NCI-H1694 (cell line): Measurements from ENCODE around the gene SCPEP1.

Experiments
- DNase-seq: peaks from one replicate; lab custom pipeline; 2025; lab: John Stamatoyannopoulos, UW

SCPEP1 gene

DNA sequence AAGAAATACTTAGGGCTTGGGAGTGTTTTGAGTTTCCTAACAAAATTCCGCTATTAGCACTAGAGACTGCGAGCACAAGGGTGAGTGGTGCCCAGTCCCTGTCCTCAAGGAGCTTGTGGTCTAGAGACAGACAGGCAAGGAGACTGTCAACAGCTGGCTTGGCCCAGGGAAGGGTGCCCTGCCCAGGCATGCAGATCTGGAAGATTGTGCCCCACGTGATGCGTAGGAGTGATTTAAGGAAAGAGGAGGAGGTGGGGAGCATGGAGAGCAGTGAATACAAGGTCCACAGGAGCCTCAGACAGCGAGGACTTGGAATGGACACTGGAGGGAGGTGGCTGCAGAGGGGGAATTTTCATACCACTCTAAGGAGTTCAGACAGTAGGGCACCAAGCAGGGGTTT, 25.0 kb downstream of the SCPEP1 start:
- DNase-seq: no peak

DNA sequence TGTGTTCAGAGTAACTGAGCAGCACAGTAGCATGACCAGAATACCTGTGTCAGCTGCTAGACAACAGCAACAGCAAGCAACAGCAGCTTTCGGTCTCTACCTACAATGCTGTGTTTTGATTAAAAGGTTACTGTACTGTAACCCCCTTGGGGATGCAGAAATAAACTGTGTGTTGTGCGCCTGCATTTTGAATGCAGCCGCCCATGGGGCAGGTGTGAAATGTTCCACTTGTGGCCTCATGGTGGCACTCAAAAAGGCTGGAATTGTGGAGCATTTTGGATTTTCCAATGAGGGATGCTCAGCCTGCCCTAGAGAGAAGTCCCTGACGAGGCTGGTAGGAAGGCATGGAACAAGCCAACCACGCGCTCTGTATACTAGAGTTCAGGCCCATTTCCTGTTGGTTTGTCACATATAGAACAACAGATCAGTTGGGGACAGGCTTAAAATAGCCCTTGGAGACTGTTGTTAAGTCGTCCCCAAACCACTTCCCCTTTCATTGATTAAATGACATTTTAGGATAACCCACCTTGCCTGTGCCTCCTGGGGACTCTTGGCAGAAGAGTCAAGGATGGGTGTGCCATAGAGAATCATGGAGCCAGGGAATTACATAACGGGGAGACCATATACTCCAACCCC, 27.1 kb downstream of the SCPEP1 start:
- peak; percentile 14 for DNase-seq

DNA sequence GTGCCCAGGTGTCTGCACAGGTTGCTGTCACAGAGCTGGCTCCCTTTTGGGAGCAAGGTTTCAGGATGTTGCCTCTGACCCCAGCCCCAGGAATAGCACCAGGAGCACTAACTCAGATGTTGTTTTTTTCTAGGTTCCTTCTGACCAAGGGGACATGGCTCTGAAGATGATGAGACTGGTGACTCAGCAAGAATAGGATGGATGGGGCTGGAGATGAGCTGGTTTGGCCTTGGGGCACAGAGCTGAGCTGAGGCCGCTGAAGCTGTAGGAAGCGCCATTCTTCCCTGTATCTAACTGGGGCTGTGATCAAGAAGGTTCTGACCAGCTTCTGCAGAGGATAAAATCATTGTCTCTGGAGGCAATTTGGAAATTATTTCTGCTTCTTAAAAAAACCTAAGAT, 28.1 kb downstream of the SCPEP1 start:
- DNase-seq: no peak

DNA sequence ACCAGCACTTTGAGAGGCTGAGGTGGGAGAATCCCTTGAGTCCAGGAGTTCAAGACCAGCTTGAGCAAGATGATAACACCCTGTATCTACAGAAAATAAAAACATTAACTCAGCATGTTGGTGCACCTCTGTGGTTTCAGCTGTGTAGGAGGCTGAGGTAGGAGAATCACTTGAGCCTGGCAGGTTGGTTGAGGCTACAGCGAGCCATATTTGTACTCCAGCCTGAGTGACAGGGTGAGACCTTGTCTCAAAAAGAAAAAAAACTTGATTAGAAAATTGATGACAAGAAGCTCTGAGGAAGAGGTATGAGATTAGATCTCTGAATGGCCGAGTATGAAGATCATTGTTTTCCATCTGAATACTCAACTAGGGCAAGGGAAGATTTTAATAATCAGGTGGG, 31.0 kb downstream of the SCPEP1 start:
- no peak for DNase-seq

DNA sequence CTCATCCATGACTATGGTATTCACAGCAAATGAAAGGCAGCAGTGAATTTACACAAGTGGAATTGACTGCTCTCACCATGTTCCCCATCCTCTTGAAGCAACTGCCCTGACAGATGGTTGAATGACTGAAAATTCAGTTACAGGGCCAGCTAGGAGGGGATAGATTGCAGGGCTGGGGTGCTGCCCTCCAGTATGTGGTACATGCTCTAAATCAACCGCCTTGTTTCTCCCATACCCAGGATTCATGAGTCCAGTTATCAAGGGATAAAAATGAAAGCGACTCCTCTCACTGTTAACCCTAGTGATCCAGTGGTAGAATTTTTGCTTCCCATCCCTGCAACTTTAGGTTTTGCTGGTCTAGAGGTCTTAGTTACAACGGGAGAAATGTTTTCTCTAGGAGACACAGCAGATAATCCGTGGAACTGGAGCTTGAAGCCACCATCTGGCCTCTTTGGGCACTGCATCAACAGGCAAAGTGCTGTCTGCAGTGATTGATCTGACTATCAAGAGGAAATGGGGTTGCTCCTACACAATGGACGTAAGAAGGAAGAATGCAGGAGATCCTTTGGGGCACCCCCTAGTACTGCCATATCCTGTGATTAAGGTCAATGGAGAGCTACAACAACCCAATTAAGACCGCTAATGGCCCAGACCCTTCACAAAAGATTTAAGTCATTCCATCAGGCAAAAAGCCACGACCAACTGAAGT, 32.0 kb downstream of the SCPEP1 start:
- DNase-seq: peak; percentile 81

DNA sequence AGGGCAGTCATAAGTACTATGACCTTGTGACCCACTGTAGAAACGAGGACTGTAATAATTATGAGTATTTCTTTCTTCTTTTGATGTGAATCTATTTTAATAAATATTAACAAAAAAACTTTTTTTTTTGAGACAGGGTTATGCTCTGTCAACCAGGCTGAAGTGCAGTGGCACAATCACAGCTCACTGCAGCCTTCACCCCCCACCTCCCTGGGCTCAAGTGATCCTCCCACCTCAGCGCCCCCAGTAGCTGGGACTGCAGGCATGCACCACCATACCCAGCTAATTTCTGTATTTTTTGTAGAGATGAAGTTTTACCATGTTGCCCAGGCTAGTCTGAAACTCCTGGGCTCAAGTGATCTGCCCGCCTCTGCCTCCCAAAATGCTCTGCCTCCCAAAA, 32.6 kb downstream of the SCPEP1 start:
- no peak for DNase-seq

DNA sequence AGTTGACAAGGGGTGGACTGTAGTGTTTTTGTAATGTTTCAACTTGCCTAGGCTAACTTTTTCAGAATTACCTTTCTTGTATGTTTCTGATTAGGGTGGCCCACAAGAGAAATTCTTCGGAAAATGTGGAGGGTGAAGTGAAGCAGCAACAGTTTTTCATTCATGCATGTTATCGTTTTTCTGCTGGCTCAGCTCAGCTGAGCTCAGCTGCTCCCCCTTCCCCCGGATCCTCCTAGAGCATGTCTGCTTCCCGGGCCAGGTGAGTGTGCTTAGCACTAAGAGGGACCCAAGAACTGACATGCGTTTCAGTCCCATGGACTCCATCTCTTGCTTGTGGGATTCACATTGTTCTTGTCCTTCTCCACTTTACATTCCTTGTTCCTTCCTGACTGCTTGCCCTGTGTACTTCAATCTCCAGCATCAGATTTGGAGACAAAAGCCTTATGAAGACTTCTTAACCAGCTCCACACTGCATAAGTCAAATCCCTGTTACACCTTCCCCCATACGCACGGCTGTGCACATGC, 33.6 kb downstream of the SCPEP1 start:
- DNase-seq: no peak

DNA sequence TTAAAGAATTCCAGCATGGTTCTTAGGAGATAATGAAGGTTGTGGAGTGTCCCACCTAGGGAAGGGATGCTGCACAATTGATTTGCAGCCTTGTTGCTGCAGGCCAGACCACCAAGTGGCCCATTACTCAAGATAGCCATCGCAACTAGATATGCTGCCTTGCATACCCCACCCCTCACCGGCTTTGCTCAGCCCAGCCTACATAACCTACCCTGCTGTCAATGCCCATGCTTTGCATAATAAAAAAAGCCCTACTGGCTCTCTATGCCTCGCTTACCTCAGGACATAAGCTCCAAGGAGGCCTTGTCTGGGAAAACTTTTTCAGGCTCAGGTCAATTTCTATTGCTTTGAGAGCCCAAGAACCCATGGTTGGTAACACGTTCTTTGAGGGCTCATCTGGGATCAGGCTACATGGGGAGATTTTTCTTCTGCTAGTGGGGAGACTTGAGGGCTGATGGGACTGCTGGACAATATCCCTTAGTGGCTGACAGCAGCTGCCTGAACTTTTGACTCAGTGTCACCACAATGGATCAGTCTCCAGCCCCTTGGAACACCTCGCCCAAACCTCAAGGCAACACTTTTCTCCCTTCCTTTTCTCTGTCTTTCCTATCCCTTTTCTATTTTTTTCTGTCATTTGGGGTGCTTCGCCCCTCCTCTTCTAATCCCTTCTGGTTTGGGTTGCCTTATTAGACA, 38.3 kb downstream of the SCPEP1 start:
- DNase-seq: no peak

DNA sequence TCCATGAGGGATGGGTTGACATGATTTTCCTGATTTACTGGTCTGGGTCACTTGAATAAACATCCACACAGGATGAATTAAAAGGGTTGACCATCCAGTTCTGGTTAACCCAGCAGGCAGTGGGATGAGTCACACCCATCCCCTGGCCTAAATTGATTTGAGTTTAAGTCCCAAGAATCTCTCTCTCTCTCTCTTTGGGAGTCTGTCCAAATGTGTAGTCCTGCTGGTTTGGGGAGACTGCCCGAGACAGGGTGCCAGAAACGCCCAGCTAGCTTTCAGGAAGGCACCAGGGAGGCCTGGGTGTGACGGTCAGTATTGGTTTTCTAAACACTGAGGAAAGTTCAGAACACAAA, 38.8 kb downstream of the SCPEP1 start:
- no peak for DNase-seq

DNA sequence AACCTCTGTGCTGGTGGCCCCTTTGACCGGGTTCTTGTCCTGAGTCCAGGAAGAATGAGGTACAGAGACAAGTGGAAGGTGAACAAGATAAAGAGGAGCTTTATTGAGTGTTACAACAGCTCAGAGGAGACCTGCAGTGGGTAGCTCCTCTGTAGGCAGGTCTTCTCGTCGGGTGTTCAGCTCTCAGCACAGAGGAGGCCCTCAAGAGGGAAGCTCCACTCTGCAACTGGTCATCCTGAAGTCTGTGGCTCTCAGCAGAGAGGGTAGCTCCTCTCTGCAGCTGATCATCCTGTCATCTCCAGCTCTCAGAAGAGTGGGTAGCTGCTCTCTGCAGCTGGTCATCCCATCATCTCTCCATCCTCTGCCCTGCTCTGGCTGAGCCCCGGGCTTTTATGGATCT, 39.7 kb downstream of the SCPEP1 start:
- no peak for DNase-seq

DNA sequence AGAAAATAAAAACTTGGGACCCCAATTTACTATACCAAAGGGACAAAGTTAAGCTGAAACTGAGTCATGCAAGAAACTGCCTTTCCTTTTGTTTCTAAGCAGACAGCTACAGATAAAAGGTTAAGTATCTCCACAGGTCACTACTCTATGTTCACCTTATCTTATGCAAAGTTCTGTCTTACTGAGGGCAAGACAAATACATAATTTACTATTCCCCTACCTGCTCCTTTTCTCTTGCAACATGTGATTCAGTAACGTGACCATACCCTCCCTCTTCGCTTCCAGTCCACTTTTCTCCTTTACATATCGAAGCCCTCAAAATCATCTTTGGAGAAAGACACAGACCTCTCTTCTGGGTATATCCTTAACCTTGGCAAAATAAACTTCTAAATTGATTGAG, 42.3 kb downstream of the SCPEP1 start:
- DNase-seq: no peak

DNA sequence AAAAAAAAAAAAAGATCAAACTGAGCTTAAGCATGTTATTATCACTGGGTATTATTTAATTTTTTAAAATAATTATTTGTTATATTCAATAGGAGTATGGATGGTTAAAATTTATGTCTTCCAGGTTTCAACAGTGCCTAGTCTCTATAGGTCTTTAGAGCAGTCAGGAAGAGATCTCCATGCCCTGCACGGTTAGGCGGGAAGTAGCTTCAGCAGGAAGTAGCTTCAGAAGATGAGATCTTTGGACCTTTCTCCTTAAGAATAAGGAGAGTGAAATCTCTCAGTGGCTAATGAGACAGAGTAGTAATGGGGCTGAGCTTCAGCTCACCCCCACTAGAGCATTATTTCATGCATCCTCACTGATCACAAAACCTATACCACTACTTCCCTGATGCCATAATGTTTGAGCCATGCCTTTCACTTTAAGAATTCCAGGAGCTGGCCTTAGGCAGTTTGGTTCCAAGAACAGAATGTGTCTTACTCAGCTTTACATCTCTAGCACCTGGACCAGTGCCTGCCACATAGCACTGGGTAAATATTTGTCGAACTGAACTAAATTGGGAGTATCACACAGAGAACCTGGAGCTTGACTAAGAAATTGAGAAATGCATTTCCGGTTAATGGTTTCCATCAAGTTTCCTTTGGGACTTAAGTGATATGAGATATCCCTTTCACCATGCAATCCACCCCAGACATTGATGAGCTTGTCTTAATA, 43.5 kb downstream of the SCPEP1 start:
- no peak for DNase-seq

DNA sequence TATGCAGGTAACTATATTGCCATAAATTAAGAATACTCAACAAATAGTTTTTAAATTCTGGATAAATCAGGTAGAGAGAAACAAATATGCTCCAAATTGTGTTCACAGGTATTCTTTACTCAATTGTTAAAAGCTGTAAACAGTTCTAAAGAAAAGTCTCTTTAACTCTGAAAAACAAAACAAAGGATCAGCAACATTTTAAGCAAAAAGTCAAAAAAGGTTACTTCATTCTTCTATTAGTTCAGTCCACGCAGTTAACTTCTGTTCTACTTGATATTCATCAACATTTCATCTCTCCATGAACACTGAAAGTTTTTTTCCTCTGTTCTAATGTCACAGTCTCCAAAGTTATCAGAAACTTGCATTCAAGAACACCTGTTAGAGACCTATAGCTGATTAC, 47.9 kb downstream of the SCPEP1 start:
- DNase-seq: no peak

DNA sequence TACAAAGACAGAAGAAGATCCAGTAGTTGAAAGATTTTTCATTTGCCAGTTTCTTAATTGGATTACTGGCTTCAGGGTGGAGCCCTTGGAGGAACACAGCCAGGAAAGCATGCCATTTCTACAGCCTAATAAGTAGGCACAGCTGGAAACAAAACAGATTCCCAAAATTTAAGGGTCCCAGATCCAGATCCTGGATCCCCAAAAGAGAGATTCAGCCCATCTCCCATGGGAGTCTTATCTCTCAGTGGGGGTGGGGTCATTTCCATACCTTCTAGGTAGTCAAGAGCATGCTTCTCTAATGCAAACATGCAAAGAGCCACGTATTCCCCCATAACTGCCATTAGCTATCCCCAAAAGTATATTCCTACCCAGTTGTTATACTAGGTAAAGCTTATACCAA, 49.9 kb downstream of the SCPEP1 start:
- no peak for DNase-seq

DNA sequence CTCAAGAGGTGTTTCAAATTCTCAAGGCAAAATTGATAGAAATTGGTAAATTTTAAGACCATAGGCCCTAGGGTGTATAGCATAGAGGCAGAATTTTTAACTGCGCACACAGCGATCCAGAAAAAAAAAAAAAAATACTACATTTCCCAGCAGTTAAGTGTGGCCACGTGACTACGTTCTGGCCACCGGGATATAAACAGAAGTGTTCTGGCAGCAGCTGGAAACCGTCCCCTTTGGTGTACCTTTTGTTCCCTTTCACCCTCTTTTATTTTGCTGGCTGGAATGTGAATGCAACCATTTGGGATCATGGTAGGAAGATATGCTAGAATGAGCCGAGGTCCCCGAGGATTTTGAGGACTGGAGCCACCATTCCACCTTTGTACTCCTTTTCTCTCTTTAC, 54.4 kb downstream of the SCPEP1 start:
- DNase-seq: no peak

DNA sequence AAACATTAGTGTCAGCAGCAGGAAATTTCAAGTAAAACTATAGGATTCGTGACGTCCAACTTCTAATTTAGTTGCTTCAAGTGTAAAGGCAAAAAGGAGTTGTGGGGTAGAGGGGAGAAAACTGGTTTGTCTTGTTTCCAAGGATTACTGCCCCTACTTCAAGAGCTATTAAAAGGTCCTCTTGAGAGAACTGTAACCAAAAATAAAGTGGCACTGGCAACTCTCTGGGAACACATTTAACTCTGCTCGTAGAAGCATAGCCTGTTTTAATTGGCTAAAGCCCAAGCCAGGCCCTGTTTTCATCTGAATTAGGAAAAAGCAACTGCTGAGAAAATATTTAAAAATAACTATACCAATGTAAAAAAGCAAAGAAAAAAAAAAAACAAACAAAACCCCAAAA, 55.4 kb downstream of the SCPEP1 start:
- no peak for DNase-seq

DNA sequence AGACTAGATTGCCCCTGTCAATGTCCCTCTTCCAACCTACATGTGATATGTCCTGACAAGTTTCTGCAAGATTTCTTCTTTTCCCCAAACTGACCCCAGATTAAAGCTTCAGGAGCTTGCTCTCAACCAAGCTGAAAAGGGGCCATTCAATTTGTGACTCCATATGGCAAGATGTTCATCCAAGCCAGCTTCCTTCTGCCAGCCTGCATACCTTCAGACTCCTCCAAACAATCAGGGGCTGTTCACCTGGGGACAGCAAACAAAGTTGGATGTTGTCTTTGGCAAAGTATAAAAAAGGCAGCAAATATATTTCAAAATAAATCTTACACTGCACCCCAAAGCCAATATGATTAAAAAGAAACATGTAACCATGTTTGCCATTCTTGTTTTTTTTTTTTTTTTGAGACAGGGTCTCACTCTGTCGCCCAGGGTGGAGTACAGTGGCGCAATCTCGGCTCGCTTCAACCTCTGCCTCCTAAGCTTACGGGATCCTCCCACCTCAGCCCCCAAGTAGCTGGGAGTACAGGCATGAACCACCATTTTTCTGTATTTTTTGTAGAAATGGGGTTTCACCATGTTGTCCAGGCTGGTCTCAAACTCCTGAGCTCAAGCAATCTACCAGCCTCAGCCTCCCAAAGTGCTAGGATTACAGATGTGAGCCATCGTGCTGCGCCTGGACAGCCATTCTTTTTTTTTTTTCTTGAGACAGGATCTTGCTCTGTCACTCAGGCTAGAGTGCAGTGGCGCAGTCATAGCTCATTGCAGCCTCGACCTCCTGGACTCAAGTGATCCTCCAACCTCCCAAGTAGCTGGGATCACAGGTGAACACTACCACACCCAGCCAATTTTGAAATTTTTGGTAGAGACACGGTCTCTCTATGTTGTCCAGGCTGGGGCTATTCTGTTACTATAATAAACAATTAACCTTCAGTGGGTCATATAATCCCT, 57.1 kb downstream of the SCPEP1 start:
- DNase-seq: no peak

DNA sequence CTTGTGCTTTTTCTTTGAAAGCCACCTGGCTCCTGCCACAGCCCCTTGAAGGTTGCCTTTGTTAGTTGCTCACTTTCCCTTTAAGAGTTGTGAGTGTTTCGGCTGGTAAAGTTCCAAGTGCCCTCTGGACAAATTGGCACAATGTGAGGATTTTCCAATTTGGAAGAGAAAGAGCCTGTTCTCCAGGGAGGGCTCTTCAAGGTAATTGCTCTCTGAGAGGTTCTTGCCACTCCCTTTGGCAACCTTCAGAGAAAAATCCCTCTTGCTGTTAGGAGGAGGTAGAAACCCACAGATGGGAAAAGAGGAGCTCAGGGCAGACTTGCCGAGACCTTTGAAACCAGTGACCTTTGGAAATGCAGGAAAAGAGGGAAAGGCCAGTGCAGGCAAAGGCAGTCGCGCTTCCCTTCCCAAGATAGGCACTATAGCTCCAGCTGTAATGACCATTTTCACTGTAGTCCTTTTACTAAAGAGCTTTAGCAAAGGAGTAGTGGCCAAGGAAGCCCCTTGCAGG, 58.1 kb downstream of the SCPEP1 start:
- no peak for DNase-seq

DNA sequence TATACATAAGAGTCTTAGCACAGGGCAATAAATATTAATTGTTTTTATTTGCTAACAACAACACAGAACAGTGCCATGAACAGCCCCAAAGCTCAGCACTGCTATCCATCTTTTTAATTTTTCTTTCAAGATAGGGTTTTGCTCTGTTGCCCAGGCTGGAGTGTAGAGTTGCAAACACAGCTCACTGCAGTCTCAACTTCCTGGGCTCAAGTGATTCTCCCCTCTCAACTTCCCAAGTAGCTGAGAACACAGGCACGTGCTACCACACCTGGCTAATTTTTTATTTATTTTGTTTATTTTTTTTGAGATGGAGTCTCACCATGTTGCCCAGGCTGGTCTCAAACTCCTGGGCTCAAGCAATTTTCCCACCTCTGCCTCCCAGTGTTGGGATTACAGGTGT, 59.5 kb downstream of the SCPEP1 start:
- no peak for DNase-seq

DNA sequence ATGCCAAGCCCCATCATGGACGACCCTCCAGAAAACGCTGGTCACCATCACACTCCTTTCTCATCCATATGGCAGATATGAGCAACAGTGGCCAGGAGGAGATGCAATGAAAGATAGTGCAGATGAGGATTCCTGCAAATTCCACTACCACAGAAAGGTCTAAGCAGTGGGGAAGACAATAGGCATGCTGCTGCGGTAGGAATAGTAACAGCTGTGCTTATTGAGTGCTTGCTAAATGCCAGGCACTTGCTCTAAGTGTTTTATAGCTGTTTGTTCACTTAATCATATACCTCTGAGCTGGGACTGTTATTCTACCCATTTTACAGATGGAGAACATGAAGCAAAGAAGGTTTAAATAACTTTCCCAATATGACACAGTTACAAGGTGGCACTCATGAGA, 60.6 kb downstream of the SCPEP1 start:
- DNase-seq: no peak

DNA sequence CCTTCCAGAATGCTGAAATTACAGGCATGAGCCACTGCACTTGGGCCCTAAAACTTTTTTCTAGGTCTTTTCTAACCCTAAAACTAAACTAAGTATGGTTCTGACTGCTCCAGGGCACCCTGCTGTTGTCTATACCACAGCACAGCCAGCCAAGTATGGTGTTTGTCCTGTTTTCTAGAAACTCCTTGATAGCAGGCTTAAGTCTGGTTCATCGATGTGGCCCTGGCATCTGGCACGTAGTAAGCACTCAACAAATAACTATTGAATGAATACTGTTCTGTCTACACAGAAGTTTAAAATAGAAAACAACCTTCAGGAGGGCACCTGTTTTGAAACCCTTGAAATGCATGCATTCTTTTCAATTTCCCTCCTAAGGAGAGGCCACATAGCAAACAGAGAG, 62.6 kb downstream of the SCPEP1 start:
- DNase-seq: no peak
